DMS53 (cell line): ENCODE results near the gene SFTA2.
"Not testable (repeated sequence)": the region's sequence is repeated elsewhere in the genome, so short reads cannot be mapped to it uniquely, and the experiment has no call there.

Source experiments
- DNase-seq: peaks from one replicate; lab custom pipeline; 2025; lab: John Stamatoyannopoulos, UW

The SFTA2 gene

GRCh38 chr6:30912746-30913520 is 19.0 kb downstream of the SFTA2 start:
- DNase-seq = no peak

- DNase-seq = not testable (repeated sequence)
These were observed 21.5 kb downstream of the SFTA2 start for GRCh38 chr6:30910473-30910872.

- DNase-seq = no peak
These were observed 23.3 kb downstream of the SFTA2 start for GRCh38 chr6:30908700-30909099.

GRCh38 chr6:30907758-30908591 is 24.0 kb downstream of the SFTA2 start, which contains the start of gene GTF2H4:
TSS of gene GTF2H4 (plus strand) at chr6:30908207.
- peak; percentile 99 for DNase-seq

- DNase-seq = peak; percentile 54
These were observed 24.6 kb downstream of the SFTA2 start for GRCh38 chr6:30907290-30907757.

- DNase-seq = no peak
These were observed 28.7 kb downstream of the SFTA2 start for GRCh38 chr6:30903236-30903635.

- DNase-seq = no peak
These were observed 29.3 kb downstream of the SFTA2 start for GRCh38 chr6:30902709-30903108.

- not testable (repeated sequence) for DNase-seq
These were observed 29.8 kb downstream of the SFTA2 start for GRCh38 chr6:30902196-30902595.

- DNase-seq = no peak
These were observed 30.5 kb downstream of the SFTA2 start for GRCh38 chr6:30901436-30901835.

- no peak for DNase-seq
These were observed 31.0 kb downstream of the SFTA2 start for GRCh38 chr6:30900863-30901417.

- DNase-seq = no peak
These were observed 33.1 kb downstream of the SFTA2 start for GRCh38 chr6:30898750-30899360.

GRCh38 chr6:30897882-30898281 is 34.1 kb downstream of the SFTA2 start:
- no peak for DNase-seq

- DNase-seq = no peak
These were observed 35.4 kb downstream of the SFTA2 start for GRCh38 chr6:30896541-30896940.

GRCh38 chr6:30895343-30895742 is 36.6 kb downstream of the SFTA2 start:
- DNase-seq = no peak

GRCh38 chr6:30894935-30895334 is 37.0 kb downstream of the SFTA2 start:
- no peak for DNase-seq

GRCh38 chr6:30894381-30894780 is 37.6 kb downstream of the SFTA2 start:
- no peak for DNase-seq

GRCh38 chr6:30893666-30894065 is 38.3 kb downstream of the SFTA2 start:
- no peak for DNase-seq

- DNase-seq = no peak
These were observed 38.9 kb downstream of the SFTA2 start for GRCh38 chr6:30893001-30893591.

GRCh38 chr6:30891816-30892538 is 40.0 kb downstream of the SFTA2 start:
- no peak for DNase-seq

- no peak for DNase-seq
These were observed 40.6 kb downstream of the SFTA2 start for GRCh38 chr6:30891450-30891723.

GRCh38 chr6:30890646-30891449 is 41.1 kb downstream of the SFTA2 start:
- no peak for DNase-seq
